ENCODE measurements around the gene RAB6C.
"Not testable (repeated sequence)": the region's sequence is repeated elsewhere in the genome, so short reads cannot be mapped to it uniquely, and the experiment has no call there.

Gene RAB6C
- total RNA-seq, result 0.04 to 0.19 (median 0.11) reads per million in 3 experiments

GRCh38 chr2:129979629-129980155 is at the start of gene RAB6C:
RAB6C (plus strand) TSS chr2:129979666; CDS start chr2:129980116, 450 bp downstream.
- peak; percentile 0 for DNase-seq

DNA sequence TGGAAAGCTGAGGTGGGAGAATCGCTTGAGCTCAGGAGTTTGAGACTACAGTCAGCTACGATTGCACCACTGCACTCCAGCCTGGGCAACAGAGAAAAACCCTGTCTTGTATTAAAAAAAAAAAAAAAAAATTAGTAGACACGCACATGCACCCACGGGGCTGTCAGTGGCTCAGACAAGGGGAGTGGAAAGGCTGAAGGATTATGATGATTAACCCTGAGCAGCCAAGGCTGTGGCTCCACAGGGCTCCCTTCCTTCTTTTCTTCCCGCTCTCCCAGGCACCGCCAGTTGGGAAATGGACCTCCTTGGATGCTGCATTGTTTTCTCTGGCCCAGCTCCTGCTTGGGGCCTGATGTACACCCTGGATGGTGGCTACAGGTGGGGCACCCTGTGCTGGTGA is 49.0 kb upstream of the RAB6C start:
- DNase-seq, result no peak

- DNase-seq, result not testable (repeated sequence)
Observed at GRCh38 chr2:129933387-129933786, 46.1 kb upstream of the RAB6C start.

- no peak for DNase-seq
Observed at GRCh38 chr2:129934044-129934822, 45.2 kb upstream of the RAB6C start.

- no peak for DNase-seq
Observed at GRCh38 chr2:129935118-129935517, 44.3 kb upstream of the RAB6C start.

GRCh38 chr2:129936334-129936934 is 43.0 kb upstream of the RAB6C start:
- DNase-seq, result no peak

DNA sequence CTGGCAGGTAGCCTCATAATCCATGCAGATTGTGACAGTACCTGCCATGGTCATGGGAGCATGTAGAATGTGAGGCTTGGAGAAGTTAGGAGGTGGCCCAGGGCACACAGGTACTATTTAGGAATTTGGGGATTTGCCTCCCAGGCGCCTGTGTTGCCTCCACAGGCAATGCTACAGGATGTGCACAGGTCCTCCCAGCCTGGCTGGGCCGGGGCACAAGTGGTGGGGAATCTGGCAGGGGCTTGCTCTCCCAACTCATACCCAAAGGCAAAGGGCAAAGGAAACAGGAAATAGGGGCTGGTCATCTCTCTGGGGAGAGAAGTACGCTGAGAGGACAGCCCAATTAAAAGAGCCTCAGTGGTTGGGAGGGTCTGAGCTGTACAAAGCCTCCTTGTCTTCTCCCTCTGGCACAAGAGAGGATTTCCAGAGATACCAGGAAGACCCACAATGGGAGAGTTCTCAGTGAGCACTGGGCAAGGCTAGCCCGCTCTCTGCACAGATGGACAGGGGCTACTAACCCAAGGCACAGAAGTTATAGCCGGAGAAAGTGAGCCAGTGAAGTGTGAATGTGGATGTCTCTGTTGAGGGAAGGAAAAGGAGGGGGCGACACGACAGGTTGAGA is 40.5 kb upstream of the RAB6C start:
- DNase-seq, result not testable (repeated sequence)

GRCh38 chr2:129943456-129943855 is 36.0 kb upstream of the RAB6C start:
- DNase-seq, result not testable (repeated sequence)

- DNase-seq, result no peak
Observed at GRCh38 chr2:129945557-129945956, 33.9 kb upstream of the RAB6C start.

DNA sequence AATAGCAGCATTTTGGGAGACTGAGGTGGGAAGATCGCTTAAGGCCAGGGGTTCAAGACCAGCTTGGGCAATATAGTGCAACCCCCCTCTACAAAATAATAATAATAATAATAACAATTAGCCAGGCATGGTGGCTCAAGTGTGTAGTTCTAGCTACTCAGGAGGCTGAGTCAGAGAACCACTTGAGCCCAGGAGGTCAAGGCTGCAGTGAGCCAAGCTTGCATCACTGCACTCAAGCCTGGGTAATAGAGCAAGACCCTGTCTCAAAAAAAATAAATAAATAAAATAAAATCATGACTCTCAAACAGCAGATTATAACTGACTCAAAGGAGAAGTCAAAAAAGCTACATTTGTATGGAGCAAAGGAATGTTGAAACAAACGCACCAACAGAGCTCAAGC is 31.8 kb upstream of the RAB6C start:
- DNase-seq, result not testable (repeated sequence)

DNA sequence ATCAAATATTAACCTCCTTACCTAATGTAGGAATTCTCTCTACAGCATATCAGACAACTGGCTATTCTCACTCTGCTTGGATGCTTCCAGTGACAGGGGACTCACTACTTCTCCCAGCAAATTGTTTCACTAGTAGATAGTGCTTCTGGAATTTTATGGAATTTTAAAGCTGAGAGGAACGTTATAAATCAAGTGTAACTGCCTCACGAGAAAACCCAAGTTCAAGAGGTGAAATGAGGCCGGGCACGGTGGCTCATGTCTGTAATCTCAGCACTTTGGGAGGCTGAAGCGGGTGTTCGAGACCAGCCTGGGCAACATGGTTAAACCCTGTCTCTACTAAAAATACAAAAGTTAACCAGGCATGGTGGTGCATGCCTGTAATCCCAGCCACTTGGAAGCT is 23.3 kb upstream of the RAB6C start:
- DNase-seq, result not testable (repeated sequence)

- DNase-seq, result no peak
Observed at GRCh38 chr2:129957891-129958290, 21.6 kb upstream of the RAB6C start.

GRCh38 chr2:129958736-129959135 is 20.7 kb upstream of the RAB6C start:
- not testable (repeated sequence) for DNase-seq

DNA sequence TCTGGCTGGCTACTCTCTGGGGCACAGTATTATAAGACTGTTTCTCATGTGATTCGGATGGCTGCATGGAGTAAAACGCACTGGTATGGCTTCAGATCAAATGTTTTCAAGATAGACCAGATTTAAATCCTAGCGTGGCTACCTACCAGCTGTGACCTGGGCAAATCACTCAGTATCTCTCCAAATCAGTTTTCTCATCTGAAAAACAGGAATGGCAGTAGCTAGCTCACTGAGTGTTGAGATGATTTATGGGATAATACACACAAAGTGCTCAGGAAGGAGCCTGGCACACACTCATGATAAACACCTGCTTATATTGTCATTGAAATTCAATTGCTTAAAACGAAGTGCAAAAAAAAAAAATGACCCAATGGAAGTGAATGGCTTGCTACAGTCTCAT is 10.9 kb upstream of the RAB6C start:
- not testable (repeated sequence) for DNase-seq

GRCh38 chr2:129975016-129975774 is 4.3 kb upstream of the RAB6C start:
- no peak for DNase-seq

GRCh38 chr2:129976969-129977368 is 2.5 kb upstream of the RAB6C start:
- not testable (repeated sequence) for DNase-seq

DNA sequence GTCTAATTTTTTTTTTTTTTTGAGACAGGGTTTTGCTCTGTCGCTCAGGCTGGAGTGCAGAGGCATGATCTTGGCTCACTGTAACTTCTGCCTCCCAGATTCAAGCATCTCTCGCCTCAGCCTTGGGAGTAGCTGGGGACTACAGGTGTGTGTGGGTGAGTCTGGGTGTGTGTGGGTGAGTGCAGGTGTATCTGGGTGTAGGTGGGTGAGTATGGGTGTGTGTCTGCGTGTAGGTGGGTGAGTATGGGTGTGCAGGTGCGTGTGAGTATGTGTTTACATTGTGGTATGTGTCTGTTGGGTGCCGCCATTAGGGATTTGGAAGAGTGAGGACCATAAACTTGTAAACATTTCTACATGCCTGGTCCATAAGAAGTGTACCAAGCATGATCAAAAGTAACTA is 1.5 kb upstream of the RAB6C start:
- no peak for DNase-seq

DNA sequence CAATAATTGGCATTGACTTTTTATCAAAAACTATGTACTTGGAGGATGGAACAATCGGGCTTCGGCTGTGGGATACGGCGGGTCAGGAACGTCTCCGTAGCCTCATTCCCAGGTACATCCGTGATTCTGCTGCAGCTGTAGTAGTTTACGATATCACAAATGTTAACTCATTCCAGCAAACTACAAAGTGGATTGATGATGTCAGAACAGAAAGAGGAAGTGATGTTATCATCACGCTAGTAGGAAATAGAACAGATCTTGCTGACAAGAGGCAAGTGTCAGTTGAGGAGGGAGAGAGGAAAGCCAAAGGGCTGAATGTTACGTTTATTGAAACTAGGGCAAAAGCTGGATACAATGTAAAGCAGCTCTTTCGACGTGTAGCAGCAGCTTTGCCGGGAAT is 780 bp downstream of the RAB6C start:
- DNase-seq, result not testable (repeated sequence)

- DNase-seq, result not testable (repeated sequence)
Observed at GRCh38 chr2:129981689-129982088, 2.2 kb downstream of the RAB6C start.

GRCh38 chr2:129984426-129984825 is 5.0 kb downstream of the RAB6C start:
- no peak for DNase-seq

DNA sequence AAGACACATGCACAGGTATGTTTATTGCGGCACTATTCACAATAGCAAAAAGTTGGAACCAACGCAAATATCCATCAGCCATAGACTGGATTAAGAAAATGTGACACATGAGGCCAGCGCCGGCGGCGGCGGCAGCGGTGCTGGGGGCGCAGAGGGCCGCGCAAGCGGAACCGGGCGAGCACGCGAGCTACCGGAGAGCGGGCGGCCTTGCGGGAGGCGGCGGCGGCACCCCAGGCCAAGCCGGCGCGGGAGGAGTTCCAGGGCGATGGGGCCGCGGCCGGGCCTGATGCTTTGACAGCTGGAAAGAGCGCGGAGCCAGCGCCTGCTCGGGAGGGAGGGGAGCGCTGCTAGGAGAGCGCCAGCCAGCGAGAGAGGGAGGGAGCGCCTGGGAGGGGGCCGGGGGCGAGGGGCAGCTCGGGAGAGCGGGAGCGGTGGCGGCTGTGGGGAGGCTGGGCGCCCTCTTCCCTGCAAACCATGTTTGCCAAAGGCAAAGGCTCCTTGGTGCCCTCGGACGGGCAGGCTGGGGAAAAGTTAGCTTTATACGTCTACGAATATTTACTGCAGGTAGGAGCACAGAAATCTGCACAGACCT is 13.0 kb downstream of the RAB6C start:
- DNase-seq, result not testable (repeated sequence)

DNA sequence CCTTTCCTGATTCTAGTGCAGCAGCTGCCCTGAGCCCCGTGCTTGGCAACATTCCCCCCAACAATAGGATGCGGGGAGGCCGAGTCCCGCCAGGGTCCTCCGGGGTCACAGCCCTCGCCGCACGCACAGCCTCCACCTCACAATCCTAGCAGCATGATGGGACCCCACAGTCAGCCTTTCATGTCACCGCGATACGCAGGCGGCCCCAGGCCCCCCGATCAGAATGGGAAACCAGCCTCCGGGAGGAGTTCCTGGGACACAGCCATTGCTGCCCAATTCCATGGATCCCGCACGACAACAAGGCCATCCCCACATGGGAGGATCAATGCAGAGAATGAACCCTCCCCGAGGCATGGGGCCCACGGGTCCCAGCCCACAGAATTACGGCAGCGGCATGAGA is 13.7 kb downstream of the RAB6C start:
- not testable (repeated sequence) for DNase-seq

Data from central memory CD4-positive, alpha-beta T cell (primary cell).